Ascending aorta (tissue), 2 donors: Measurements from ENCODE around the gene IGSF10. TPM values are rescaled to one million over a fixed set of nuclear protein-coding genes. Genes with fewer than 3 reads are reported as not detected.

Source experiments
- DNase-seq, 2 donors: peaks; one replicate each; pipeline ENCODE4 v3.0.0-alpha.2; 2019; ENCODE audit warnings: low spot score in 2 of 2
- H3K27ac ChIP-seq, 2 donors: fragments of 200-600 bp; sonication (generic); one replicate each; pipeline ENCODE4 v1.5.1; 2016 to 2017; ENCODE audit warnings: mild to moderate bottlenecking in 1 of 2
- H3K27me3 ChIP-seq: fragments of 200-600 bp; sonication (generic); one replicate; pipeline ENCODE4 v1.5.1; 2017
- H3K36me3 ChIP-seq, 2 donors: fragments of 200-600 bp; sonication (generic); one replicate each; pipeline ENCODE4 v1.5.1; 2016
- H3K4me1 ChIP-seq, 2 donors: fragments of 200-600 bp; sonication (generic); one replicate each; pipeline ENCODE4 v1.5.1; 2016 to 2017; ENCODE audit warnings: mild to moderate bottlenecking in 1 of 2
- H3K4me3 ChIP-seq, 2 donors: fragments of 200-600 bp; sonication (generic); one replicate each; pipeline ENCODE4 v1.5.1; 2016 to 2017; ENCODE audit warnings: mild to moderate bottlenecking in 1 of 2
- H3K9me3 ChIP-seq, 2 donors: fragments of 200-600 bp; sonication (generic); one replicate each; pipeline ENCODE4 v1.5.1; 2016
- intact Hi-C: fragments of 100-400 bp; cut with DNase I; formaldehyde crosslinking; loops from one replicate; pipeline ENCODE4 v1.15.1; 2023
- total RNA-seq: library from RNA; depleted of rRNA; stranded (reverse); fragments of >200 nt; gene quantifications from one replicate; pipeline ENCODE4 v1.1.0, GENCODE V29; 2016
- TF ChIP-seq, protein P1 (sequence below), 3 experiments: fragments of 200-600 bp in 2 of 3; fragments of 450-650 bp in 1 of 3; sonication (generic) in 2 of 3; IDR thresholded peaks; one replicate each; pipeline ENCODE4 v1.5.1; 2016 to 2019; ENCODE audit warnings: antibody characterized with exemption in 3 of 3, mild to moderate bottlenecking in 1 of 3, moderate library complexity in 1 of 3

The IGSF10 gene
- total RNA-seq, 1 donor from 2014 or later, result 1.7 TPM

DNA sequence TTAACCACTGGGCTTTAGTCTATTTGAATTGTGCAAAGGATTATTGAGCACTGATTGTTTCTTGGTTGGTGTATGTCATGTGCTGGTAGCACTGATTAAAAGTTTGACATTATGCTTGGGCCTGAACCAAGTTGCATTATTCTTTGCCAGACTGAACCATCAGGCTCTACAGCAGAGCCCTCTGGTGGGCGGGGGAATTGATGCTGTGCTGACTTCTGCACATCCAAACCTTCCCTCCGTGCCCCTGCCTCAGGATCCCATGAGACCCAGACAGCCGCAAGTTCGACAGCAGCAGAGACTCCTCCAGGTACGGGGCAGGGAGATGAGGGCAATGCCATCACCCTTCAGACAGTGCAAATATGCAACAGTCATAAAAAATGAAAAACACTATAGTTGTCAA lies 47.9 kb downstream of the IGSF10 start:
- H3K9me3 ChIP-seq, result no peaks in the 10 kb centered on the region
- intact Hi-C loops, result no loop called here
- no peaks in the 10 kb centered on the region for H3K27me3 ChIP-seq
- no peak for DNase-seq
- TF ChIP-seq, protein P1, sequence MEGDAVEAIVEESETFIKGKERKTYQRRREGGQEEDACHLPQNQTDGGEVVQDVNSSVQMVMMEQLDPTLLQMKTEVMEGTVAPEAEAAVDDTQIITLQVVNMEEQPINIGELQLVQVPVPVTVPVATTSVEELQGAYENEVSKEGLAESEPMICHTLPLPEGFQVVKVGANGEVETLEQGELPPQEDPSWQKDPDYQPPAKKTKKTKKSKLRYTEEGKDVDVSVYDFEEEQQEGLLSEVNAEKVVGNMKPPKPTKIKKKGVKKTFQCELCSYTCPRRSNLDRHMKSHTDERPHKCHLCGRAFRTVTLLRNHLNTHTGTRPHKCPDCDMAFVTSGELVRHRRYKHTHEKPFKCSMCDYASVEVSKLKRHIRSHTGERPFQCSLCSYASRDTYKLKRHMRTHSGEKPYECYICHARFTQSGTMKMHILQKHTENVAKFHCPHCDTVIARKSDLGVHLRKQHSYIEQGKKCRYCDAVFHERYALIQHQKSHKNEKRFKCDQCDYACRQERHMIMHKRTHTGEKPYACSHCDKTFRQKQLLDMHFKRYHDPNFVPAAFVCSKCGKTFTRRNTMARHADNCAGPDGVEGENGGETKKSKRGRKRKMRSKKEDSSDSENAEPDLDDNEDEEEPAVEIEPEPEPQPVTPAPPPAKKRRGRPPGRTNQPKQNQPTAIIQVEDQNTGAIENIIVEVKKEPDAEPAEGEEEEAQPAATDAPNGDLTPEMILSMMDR (IDR thresholded peaks at IDR 0.05), result no peak
- H3K27ac ChIP-seq, result no peak overlapping the region
- H3K4me1 ChIP-seq, result no peaks in the 10 kb centered on the region
- no peak overlapping the region for H3K4me3 ChIP-seq
- H3K36me3 ChIP-seq, result no peaks in the 10 kb centered on the region

Other genes with a start within 250 kb of the IGSF10 start
- 2.7 TPM for gene P2RY14, start 182.5 kb downstream of the IGSF10 start, total RNA-seq
- gene GPR87, start 144.2 kb downstream of the IGSF10 start, total RNA-seq, result not detected
- 0.75 TPM for gene P2RY13, start 131.5 kb downstream of the IGSF10 start, total RNA-seq
- gene P2RY12, start 76.3 kb downstream of the IGSF10 start, total RNA-seq, result not detected